ENCODE data around the gene HSD11B2.

HSD11B2 gene

GRCh38 chr16:67447508-67448076 is 16.7 kb downstream of the HSD11B2 start:
- peak; percentile 40 for DNase-seq (ENCODE audit: low read depth)
- no peak overlapping the region for H3K4me3 ChIP-seq (ENCODE audit: low read depth, low read length)
- peak; percentile 53 for TF ChIP-seq CTCF (conservative IDR thresholded peaks at IDR 0.05; ENCODE audit: low read depth, low read length)

- H3K4me3 ChIP-seq (ENCODE audit: low read depth, low read length): no peak overlapping the region
- no peak for TF ChIP-seq CTCF (conservative IDR thresholded peaks at IDR 0.05; ENCODE audit: low read depth, low read length)
- DNase-seq (ENCODE audit: low read depth): no peak
Measured at GRCh38 chr16:67448580-67448979, 17.7 kb downstream of the HSD11B2 start.

GRCh38 chr16:67449336-67449735 is 18.4 kb downstream of the HSD11B2 start:
- no peak for TF ChIP-seq CTCF (conservative IDR thresholded peaks at IDR 0.05; ENCODE audit: low read depth, low read length)
- no peak for DNase-seq (ENCODE audit: low read depth)
- H3K4me3 ChIP-seq (ENCODE audit: low read depth, low read length): no peak overlapping the region

GRCh38 chr16:67449739-67450138 is 18.8 kb downstream of the HSD11B2 start:
- no peak overlapping the region for H3K4me3 ChIP-seq (ENCODE audit: low read depth, low read length)
- TF ChIP-seq CTCF (conservative IDR thresholded peaks at IDR 0.05; ENCODE audit: low read depth, low read length): no peak
- no peak for DNase-seq (ENCODE audit: low read depth)

GRCh38 chr16:67451061-67451703 is 20.3 kb downstream of the HSD11B2 start:
- no peak for DNase-seq (ENCODE audit: low read depth)
- no peak for TF ChIP-seq CTCF (conservative IDR thresholded peaks at IDR 0.05; ENCODE audit: low read depth, low read length)
- no peak overlapping the region for H3K4me3 ChIP-seq (ENCODE audit: low read depth, low read length)

GRCh38 chr16:67451704-67452435 is 20.9 kb downstream of the HSD11B2 start:
- DNase-seq (ENCODE audit: low read depth): no peak
- no peak for TF ChIP-seq CTCF (conservative IDR thresholded peaks at IDR 0.05; ENCODE audit: low read depth, low read length)
- H3K4me3 ChIP-seq (ENCODE audit: low read depth, low read length): no peak overlapping the region

All from choroid plexus epithelial cell (primary cell).